ENCODE results near the gene MARVELD3.
"Not testable (repeated sequence)": the region's sequence is repeated elsewhere in the genome, so short reads cannot be mapped to it uniquely, and the experiment has no call there.

MARVELD3 gene

DNA sequence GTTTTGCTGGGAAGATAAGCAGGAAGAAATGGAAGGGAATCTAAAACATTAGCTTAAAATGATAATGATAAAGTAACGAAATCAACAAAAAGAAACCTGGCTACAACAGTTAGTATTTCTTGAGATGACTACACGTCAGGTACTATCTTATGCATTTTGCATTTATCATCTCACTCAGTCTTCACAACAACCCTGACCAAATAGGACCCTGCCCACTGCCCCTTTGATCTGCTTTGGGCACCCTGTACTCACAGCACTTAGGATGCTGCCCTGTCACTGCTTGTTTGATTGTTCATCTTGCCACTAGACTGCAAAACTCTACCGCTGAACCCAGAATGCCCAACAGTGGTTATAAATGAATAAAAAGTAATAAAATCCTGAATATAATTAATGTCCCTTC is 45.2 kb downstream of the MARVELD3 start:
- DNase-seq (ENCODE audit: low read depth in 2 of 2) = no peak

DNA sequence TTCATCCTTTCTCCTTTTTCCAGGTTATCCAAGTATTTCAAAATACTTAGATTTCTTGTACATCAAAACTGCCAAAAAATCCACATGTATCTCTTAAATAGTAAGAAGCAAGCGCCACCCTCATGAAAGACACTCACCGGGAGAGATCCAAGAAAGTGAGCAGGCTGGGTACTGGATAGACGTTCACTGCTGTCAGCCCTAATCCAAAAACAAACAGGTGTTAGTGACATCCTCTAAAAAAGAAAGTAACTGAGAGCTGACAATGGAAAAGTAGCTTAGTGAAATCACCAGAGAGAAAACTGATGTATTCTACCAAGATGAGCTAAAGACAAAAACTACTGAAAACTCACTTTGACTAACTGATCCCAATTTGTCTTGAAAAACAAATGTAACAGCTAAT is 46.1 kb downstream of the MARVELD3 start:
- DNase-seq (ENCODE audit: low read depth in 2 of 2) = no peak

DNA sequence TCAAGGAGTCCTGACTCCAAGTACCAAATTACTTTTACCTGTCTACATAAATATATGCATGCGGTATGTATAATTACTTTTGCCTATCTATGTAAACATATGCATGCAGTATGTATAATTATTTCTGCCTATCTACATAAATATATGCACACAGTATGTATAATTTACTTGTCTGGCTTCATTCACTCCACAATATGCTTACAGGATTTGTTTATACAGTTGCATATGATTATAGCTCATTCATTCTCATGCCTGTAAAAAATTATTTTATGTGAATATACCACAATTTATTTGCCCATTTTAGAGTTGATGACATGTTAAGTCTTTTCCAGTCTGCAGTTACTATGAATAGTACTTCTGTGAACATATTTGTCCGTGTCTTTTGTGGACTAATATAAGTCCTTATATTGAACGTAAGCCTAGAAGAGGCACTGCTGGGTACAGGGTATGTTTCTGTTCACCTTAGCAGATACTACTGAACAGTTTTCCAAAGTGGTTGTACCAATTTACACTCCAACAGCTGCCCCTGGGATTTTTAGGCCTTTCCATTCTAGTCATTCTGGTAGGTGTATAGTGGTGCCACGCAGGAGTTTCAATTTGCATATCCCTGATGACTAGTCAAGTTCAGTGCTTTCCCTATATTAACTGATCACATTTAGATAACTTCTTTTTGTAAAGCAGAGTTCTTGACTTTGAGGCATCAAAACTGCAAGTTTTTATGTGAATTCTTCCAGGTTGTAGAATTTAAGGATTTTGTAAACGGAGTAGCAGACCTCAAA is 47.0 kb downstream of the MARVELD3 start:
- no peak for DNase-seq (ENCODE audit: low read depth in 2 of 2)

DNA sequence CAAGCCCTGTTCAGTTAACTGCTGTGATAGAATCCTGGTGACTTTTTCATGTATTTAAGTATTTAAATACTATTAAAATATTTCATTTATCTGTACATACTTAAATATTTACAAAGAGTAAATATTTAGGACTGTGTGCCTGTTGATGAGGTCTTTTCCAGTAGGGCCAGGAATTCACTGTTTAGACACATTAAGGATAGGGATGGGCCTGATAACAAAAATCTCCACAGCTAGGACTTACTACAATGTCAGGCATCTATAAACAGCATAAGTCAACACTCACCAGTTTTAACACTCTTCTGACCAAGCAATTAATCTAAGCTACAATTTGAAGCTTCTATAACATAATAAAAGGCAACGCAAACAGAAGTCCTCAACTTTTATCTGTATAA is 47.6 kb downstream of the MARVELD3 start:
- no peak for DNase-seq (ENCODE audit: low read depth in 2 of 2)

DNA sequence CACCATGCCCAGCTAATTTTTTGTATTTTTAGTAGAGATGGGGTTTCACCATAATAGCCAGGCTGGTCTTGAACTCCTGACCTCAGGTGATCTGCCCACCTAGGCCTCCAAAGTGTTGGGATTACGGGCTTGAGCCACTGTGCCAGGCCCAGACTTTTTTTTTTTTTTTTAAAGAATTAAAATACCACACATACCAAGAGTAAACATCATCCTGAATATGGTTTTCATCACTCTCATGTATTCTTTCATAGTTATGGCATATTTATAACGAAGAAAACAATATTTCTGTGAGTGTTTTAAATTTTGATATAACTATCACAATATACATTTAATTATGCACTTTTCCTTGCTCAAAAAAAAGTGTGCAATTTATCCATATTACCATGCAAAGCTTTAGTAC is 48.2 kb downstream of the MARVELD3 start:
- no peak for DNase-seq (ENCODE audit: low read depth in 2 of 2)

DNA sequence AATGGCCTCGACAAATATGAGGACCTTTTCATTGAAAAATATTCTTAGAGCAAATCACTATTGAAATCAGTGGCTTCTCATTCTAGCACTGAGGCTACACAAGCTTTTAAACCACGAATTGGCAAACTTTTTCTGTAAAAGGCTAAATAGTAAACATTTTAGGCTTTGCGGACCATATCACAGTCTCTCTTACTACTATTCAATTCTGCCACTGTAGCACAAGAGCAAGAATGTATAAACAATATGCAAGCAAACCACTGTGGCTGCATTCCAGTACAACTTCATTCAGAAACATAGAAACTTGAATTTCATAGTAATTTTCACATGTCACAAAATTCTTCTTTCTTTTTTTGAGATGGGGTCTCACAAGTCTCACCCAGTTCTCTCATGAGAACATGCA is 49.4 kb downstream of the MARVELD3 start:
- DNase-seq (ENCODE audit: low read depth in 2 of 2) = no peak

DNA sequence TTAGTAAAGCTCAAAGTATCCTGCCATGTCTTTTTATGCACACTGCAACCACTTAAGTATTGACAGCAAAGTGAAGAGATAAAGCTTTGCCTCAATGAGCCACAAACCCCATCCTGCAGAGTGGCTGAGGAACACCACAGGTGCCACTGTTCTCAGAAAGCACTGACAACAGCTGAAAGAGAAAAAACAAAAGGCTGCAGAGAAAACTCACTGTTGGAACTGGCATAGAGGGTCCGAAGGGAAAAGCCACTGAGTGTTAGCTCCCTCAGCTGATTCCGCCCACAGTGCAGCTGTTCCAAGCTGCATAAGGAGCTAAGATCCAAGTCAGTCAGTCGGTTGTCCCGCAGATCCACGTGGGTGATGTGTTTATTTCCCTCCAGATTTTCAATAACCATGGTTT is 50.3 kb downstream of the MARVELD3 start:
- DNase-seq (ENCODE audit: low read depth in 2 of 2) = no peak

DNA sequence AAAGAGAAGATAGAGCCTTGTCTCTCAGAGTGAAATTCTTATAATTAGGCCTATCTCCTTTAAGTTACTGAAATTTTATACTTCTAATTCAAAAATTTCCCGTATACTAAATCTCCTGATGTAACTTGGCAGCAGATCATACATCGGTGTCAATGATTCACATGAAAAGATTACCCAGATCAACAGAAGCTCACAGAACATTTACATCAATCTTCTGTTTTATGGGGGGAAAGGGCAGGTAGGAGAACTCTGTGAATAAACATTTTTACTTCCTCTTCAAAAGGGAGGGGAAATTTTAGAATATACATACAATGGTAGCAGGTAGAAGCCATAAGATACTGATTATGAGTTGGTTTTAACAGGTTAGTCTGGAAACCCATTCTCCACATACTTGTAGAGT is 55.4 kb downstream of the MARVELD3 start:
- DNase-seq (ENCODE audit: low read depth in 2 of 2) = no peak

DNA sequence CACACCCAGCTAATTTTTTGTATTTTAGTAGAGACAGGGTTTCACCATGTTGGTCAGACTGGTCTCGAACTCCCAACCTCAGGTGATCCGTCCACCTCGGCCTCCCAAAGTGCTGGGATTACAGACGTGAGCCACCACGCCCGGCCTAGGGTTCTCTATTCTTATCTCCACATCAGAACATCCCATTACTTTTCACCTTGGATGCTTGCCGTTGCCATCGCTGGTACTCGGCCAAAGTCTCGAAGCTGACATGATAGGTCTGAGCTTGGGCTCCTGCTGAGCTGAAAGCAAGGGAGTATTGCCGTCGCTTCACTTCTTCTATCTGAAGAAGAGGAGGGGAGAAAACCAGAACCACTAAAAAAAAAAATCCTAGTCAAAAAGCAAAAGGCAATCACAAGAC is 58.3 kb downstream of the MARVELD3 start:
- DNase-seq (ENCODE audit: low read depth in 2 of 2) = not testable (repeated sequence)
